ENCODE results near the gene ACTMAP.

- no peak for TF ChIP-seq POLR2AphosphoS5 (IDR thresholded peaks at IDR 0.05; ENCODE audit: low read depth, low read length)
- TF ChIP-seq POLR2A (IDR thresholded peaks at IDR 0.05; ENCODE audit: low read depth, low read length) = no peak
Observed at GRCh38 chr19:40744554-40745401, 5.5 kb downstream of the ACTMAP start.

All from GM12892 (cell line).